Activated CD8-positive, alpha-beta memory T cell treated with anti-CD3 and anti-CD28 coated beads, Interleukin-2, amount 50 U/mL, for 24 hours (primary cell): ENCODE results near the gene RBM46.

Experiments used
- DNase-seq: peaks from one replicate; pipeline ENCODE4 v3.0.0-alpha.2; 2020; ENCODE audit errors: extremely low read depth

The RBM46 gene, protein sequence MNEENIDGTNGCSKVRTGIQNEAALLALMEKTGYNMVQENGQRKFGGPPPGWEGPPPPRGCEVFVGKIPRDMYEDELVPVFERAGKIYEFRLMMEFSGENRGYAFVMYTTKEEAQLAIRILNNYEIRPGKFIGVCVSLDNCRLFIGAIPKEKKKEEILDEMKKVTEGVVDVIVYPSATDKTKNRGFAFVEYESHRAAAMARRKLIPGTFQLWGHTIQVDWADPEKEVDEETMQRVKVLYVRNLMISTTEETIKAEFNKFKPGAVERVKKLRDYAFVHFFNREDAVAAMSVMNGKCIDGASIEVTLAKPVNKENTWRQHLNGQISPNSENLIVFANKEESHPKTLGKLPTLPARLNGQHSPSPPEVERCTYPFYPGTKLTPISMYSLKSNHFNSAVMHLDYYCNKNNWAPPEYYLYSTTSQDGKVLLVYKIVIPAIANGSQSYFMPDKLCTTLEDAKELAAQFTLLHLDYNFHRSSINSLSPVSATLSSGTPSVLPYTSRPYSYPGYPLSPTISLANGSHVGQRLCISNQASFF

DNA sequence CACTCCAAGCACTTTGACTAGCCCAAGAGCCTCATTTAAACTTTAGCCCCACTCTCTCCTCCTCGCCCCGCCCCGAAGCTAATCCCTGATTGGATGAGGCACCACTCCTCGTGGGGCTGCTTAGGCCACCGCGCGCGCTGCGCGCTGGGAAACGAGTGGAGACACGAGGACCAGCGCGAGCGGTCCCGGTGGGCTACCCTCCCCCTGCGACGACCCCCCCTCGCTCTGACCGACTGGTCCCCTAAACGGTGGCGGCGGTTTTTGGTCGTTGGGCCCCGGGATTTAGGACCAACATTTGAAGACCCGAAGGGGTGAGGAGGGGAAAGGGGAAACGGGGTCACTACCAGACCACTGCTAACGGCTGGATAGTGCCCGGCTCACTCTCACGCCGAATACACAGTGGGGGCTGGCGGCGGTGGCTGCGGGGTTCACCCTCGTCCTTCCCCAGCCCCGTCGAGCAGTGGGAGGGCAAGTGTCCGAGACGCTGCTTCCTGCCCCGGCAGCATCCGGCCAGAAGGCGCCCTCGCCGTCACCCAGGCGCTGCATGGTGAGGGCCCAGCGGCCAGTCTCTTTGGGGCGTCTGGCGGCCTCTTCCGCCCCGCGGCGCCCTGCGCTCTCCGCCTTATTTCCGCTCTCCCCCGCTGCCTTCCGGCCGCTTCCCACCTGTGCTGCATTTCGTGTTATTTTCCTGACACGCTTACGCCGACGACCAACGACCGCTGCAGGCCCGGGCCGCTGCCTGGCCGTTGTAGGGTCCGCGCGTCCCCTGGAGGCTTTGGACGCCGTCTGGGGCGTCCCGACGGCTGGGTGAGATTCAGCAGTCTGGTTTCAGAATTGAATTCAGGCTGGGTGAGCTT is at the start of gene RBM46:
TSS of gene RBM46 (plus strand) at position 147 of the 857 bp plus-strand sequence. CDS start 15,481 bp downstream, outside the sequence.
- no peak for DNase-seq

DNA sequence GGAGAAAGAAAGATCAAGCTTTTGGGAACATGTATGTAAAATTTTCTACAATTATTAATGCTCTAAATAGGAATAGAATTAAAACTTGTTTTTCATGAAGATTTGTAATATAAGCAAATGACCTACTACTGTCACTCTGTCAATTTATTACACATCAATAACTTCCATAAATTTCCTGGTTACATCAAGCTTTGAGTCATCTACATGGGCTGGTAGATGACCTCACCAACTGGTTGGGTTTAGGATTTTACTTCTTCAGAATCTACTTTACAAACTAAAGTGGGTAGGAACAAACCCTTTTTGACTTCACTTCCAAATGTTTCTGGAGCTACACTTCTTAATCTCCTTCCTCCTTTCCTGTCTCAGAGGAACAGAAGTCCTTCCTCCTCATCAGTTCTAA is 49.3 kb upstream of the RBM46 start:
- no peak for DNase-seq

GRCh38 chr4:154732669-154733068 is 48.4 kb upstream of the RBM46 start:
- DNase-seq: no peak

- no peak for DNase-seq
Measured at GRCh38 chr4:154736770-154737169, 44.3 kb upstream of the RBM46 start.

DNA sequence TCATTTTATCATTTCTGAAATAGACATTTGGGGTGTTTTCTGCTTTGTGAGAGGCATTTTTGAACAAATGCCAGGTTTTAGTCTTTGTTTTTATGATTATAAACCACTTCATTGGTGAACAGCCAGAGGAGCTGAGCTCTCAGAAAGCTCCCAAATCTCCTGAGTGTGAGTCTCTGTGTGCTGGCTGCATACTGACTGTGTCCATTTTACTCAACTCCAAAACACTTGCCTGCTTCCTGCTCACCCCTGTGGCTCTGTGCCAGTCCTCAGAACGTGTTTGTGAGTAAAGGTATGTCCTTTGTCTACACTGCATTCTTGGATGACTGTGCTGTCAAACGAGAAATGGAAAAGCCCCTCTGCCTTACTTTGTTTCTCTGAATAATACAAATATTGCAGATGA is 42.6 kb upstream of the RBM46 start:
- DNase-seq: no peak

- no peak for DNase-seq
Measured at GRCh38 chr4:154739111-154739510, 42.0 kb upstream of the RBM46 start.

GRCh38 chr4:154740462-154740861 is 40.6 kb upstream of the RBM46 start:
- DNase-seq: no peak

DNA sequence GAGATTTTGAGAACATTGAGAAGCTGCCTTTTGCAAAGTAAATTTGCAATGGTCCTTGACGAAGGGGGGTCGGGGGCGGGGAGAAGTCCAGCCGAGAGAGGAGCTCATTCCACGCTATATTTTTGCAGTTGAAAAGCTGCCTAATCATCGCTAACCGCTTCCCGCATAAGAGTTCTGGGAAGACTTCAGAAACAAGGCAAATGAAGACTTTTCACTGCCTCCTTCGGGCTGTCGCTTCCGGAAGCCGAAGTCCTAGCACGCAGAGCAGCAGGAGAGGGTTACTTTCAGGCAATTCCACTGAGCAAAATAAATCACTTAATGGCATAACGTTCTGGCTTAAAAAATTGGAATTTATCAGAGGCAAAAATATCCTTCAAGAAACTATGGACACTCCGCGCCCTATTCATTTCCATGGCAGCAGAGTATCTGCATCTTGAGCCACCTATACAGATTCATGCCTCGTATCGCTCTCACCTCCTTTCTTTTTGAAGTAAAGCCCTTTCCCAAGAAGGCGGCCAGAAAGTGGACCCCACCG is 39.9 kb upstream of the RBM46 start:
- DNase-seq: no peak

DNA sequence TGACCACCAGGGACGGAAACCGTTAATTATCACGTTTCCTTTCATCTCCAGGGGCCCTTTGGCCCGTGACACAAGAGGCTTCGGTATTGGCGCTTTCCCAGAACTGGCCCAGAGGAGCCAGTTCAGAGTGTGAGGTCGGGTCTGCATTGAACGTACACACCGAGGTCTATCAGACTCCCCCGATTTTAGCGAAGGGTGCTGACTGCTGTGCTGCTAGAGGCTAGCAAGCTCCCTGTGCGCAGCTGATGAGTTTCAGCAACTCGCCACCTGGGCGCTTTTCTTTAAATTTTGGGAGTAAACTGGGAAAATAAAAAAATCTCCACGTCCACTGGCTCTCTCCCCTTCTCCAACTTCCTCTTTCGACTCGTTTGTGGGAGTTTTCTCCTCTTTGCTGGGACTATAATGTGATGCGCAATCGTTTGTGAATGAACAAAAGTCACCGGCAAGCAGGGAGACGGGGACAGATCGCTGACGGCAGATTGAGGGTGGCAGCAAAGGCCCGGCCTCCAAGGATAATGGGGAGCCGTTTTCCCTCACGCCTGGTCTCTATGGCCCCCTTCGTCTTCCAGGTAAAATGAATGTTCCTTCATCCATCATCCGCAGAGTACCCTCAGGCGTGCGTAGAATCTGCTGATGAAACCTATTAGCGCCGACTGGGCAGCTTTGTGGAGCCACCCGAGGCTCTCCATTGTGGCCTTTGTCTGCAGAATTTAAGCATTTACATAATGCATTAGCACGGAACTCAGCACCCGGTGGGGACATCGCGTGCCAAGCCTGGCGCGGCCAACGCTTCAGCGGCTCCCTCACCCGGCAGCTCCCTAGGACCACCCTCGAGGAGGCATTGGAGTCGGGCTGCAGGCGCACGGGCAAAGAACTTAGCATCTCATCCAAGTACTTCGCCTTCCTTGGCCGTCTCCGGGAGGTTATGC is 38.9 kb upstream of the RBM46 start:
- no peak for DNase-seq

DNA sequence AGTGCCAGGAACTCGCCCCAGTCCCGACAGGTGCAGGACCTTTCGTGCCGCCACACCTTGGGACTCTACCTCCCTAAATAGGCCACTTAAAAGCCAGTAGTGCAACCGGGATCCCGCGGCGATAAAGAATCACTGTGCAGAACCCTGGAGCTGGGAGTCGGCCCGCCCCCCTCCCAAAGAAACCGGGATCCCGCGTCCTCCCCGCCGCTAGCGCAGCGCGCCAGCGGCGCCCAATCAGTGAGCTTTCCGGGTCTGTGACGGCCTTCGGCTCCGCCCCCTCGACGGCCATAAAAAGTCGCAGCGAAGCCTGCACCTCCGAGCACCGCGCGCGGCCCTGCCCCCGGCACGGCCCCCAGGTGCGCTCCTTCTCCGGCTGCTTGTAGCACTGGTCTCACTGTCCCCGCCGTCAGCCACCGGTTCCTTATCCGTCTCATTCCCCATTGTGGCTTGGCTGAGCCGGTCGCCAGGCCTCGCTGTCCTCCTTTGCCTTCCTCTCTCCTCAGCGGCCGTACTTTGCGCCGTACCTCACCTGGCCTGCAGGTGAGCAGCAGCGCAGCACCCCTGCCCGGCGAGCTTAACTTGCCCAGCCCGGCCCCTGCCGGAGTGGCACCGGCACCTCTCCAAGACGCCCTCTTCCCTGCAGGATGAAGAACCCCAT is 37.3 kb upstream of the RBM46 start, which contains the start of gene LRAT:
TSS of gene LRAT (plus strand) at position 318 of the 658 bp plus-strand sequence. CDS start at position 645, 327 bp downstream.
- no peak for DNase-seq

- no peak for DNase-seq
Measured at GRCh38 chr4:154744341-154744926, 36.6 kb upstream of the RBM46 start.

GRCh38 chr4:154757713-154758112 is 23.4 kb upstream of the RBM46 start:
- DNase-seq: no peak

GRCh38 chr4:154760895-154761294 is 20.2 kb upstream of the RBM46 start:
- no peak for DNase-seq

- DNase-seq: no peak
Measured at GRCh38 chr4:154778264-154778663, 2.8 kb upstream of the RBM46 start.

DNA sequence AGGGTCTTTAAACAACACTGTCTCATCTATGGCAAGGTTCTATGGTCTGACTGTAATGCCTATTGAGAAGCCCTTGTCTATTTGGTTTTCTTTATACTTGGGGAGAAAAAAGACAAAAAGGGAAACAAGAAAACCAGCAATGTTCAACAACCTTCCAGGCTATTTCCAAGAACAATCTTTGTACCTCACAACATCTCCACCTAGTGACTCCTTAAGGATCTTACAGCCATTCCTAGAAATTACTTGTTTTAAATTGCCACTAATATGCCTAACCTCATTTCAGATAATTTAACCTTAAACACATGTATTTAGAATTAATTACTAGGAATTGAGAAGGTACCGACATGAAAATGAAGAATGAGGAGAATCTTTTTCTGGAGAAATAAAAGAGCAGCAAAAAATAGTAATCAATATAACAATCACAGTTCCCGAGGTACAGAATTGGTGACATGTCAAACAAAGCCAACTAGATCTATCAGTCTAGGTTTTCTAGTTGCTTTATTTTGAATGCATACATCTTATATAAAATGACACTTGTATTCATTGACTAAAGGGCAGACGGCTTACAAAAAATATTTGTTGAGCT is 1.6 kb upstream of the RBM46 start:
- DNase-seq: no peak

DNA sequence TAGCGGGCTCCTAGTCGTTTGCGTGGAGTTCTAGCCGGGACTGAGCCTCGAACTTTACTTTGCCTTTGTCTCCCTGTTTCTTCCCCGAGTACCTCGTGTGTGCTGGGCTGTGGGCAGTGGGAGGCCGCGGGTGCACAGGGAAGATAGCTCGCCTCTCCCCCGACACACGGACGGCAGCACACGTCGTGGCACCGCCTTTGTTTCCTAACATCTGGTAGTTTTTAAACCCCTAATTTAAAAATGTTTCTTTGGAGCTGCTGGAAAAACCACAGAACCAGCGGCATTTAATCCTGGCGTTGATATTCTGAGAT is 866 bp downstream of the RBM46 start:
- no peak for DNase-seq

DNA sequence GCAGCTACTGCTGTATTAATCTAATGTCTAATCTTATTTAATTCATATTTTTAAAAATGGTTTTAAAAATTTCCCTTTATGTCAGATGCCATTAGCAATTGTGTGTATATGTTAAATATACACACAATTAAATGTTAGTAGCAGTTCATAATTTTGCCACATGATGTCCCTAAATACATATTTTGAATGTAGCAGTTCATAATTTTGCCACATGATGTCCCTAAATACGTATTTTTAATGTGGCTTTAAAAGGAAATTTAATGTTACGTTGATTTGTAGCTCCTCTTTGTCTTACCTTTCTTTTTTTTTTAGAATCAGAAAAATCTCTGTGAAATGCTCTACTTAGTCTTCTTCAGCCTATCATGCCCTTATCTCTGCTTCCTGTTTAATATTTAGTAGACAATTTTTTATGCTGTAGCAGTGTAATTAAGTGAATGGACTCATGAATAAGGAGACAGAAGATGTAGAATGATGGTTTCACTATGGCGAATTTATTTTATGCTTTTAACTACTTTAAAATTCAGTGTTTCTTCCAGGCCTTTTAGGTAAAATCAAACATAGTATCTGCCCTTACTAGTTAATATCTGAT is 26.1 kb downstream of the RBM46 start:
- no peak for DNase-seq

GRCh38 chr4:154818230-154818629 is 37.2 kb downstream of the RBM46 start:
- no peak for DNase-seq

- no peak for DNase-seq
Measured at GRCh38 chr4:154822775-154823174, 41.7 kb downstream of the RBM46 start.

DNA sequence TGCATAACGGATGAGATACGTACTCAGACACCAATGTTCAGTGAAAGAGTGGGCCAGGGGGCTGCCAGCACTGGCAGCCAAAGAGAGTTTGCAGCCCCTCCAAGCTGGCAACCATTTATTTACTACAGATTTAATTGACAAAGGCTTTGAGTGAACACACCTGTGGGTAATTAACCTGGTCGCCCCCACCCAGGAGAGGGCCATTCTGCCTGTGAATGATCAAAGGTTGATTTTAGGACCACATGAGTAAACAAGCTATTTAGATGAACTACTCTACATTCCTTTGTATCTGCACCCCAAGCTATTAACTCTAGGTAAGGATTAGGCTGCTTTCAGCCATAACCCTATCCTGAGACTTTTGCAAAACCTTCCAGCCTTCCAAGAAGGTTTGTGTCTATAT is 55.0 kb downstream of the RBM46 start:
- DNase-seq: no peak
